NCI-H2227 (cell line): ENCODE data around the gene CRTC3.
"Not testable (repeated sequence)": the region's sequence is repeated elsewhere in the genome, so short reads cannot be mapped to it uniquely, and the experiment has no call there.

Experiments
- DNase-seq: peaks from one replicate; lab custom pipeline; 2025; ENCODE audit not compliant: unreplicated experiment; lab: John Stamatoyannopoulos, UW

Gene CRTC3

GRCh38 chr15:90529371-90530249 lies at the start of gene CRTC3:
CRTC3 (plus strand) TSS chr15:90529923; CDS start chr15:90530072, 149 bp downstream.
- peak; percentile 58 for DNase-seq

- DNase-seq = no peak
These were observed 48.7 kb upstream of the CRTC3 start for GRCh38 chr15:90481023-90481422.

- peak; percentile 49 for DNase-seq
These were observed 47.4 kb upstream of the CRTC3 start for GRCh38 chr15:90482124-90483011.

- no peak for DNase-seq
These were observed 46.8 kb upstream of the CRTC3 start for GRCh38 chr15:90483012-90483307.

- no peak for DNase-seq
These were observed 46.1 kb upstream of the CRTC3 start for GRCh38 chr15:90483637-90484036.

- DNase-seq = no peak
These were observed 42.5 kb upstream of the CRTC3 start for GRCh38 chr15:90487186-90487585.

- no peak for DNase-seq
These were observed 40.2 kb upstream of the CRTC3 start for GRCh38 chr15:90489514-90489913.

GRCh38 chr15:90489944-90490343 lies 39.8 kb upstream of the CRTC3 start:
- no peak for DNase-seq

GRCh38 chr15:90493647-90494046 lies 36.1 kb upstream of the CRTC3 start:
- DNase-seq = no peak

GRCh38 chr15:90495067-90495466 lies 34.7 kb upstream of the CRTC3 start:
- no peak for DNase-seq

GRCh38 chr15:90496791-90497190 lies 32.9 kb upstream of the CRTC3 start:
- no peak for DNase-seq

GRCh38 chr15:90497376-90497775 lies 32.3 kb upstream of the CRTC3 start:
- DNase-seq = no peak

- peak; percentile 4 for DNase-seq
These were observed 31.8 kb upstream of the CRTC3 start for GRCh38 chr15:90497912-90498311.

GRCh38 chr15:90500171-90500570 lies 29.6 kb upstream of the CRTC3 start:
- no peak for DNase-seq

GRCh38 chr15:90501898-90502297 lies 27.8 kb upstream of the CRTC3 start:
- DNase-seq = no peak

GRCh38 chr15:90510781-90511180 lies 18.9 kb upstream of the CRTC3 start:
- not testable (repeated sequence) for DNase-seq

GRCh38 chr15:90511211-90511618 lies 18.5 kb upstream of the CRTC3 start:
- not testable (repeated sequence) for DNase-seq

- DNase-seq = no peak
These were observed 17.4 kb upstream of the CRTC3 start for GRCh38 chr15:90512276-90512675.

- DNase-seq = no peak
These were observed 16.7 kb upstream of the CRTC3 start for GRCh38 chr15:90512981-90513380.

- DNase-seq = no peak
These were observed 16.3 kb upstream of the CRTC3 start for GRCh38 chr15:90513448-90513847.

- not testable (repeated sequence) for DNase-seq
These were observed 15.8 kb upstream of the CRTC3 start for GRCh38 chr15:90513893-90514292.

- no peak for DNase-seq
These were observed 10.0 kb upstream of the CRTC3 start for GRCh38 chr15:90519688-90520087.
